Activated T-cell treated with anti-CD3 and anti-CD28 coated beads, Interleukin-2, amount 50 U/mL, for 48 hours (primary cell): ENCODE data around the gene ATP13A3.

Source experiments
- DNase-seq, 2 experiments: peaks; one replicate each; pipeline ENCODE4 v3.0.0-alpha.2; 2020

Gene ATP13A3

GRCh38 chr3:194387926-194388418, 98.8 kb downstream of the ATP13A3 start:
- peak in 1 of 2 experiments; percentile 10 for DNase-seq

GRCh38 chr3:194387276-194387675, 99.5 kb downstream of the ATP13A3 start:
- DNase-seq = peak in 1 of 2 experiments; percentile 2

- DNase-seq = no peak
These were observed 100.2 kb downstream of the ATP13A3 start for GRCh38 chr3:194386648-194387047.

GRCh38 chr3:194386066-194386465, 100.7 kb downstream of the ATP13A3 start:
- DNase-seq = no peak

GRCh38 chr3:194384569-194385001, 102.2 kb downstream of the ATP13A3 start:
- no peak for DNase-seq

- no peak for DNase-seq
These were observed 102.6 kb downstream of the ATP13A3 start for GRCh38 chr3:194384156-194384555.

- no peak for DNase-seq
These were observed 103.4 kb downstream of the ATP13A3 start for GRCh38 chr3:194383276-194383940.

- no peak for DNase-seq
These were observed 103.9 kb downstream of the ATP13A3 start for GRCh38 chr3:194382892-194383223.

- DNase-seq = no peak
These were observed 104.5 kb downstream of the ATP13A3 start for GRCh38 chr3:194382196-194382891.

- no peak for DNase-seq
These were observed 105.3 kb downstream of the ATP13A3 start for GRCh38 chr3:194381460-194381875.

- DNase-seq = no peak
These were observed 106.5 kb downstream of the ATP13A3 start for GRCh38 chr3:194380326-194380725.

GRCh38 chr3:194379651-194380050, 107.2 kb downstream of the ATP13A3 start:
- no peak for DNase-seq

- no peak for DNase-seq
These were observed 107.6 kb downstream of the ATP13A3 start for GRCh38 chr3:194379231-194379630.

- DNase-seq = no peak
These were observed 109.1 kb downstream of the ATP13A3 start for GRCh38 chr3:194377708-194378107.

- no peak for DNase-seq
These were observed 110.6 kb downstream of the ATP13A3 start for GRCh38 chr3:194376241-194376560.

- no peak for DNase-seq
These were observed 111.1 kb downstream of the ATP13A3 start for GRCh38 chr3:194375473-194376240.

- DNase-seq = no peak
These were observed 111.9 kb downstream of the ATP13A3 start for GRCh38 chr3:194374935-194375334.

- DNase-seq = no peak
These were observed 112.9 kb downstream of the ATP13A3 start for GRCh38 chr3:194373899-194374298.

GRCh38 chr3:194373028-194373427, 113.8 kb downstream of the ATP13A3 start:
- DNase-seq = no peak

GRCh38 chr3:194370753-194371152, 116.0 kb downstream of the ATP13A3 start:
- no peak for DNase-seq

GRCh38 chr3:194369522-194370279, 117.1 kb downstream of the ATP13A3 start, which contains the start of gene LRRC15:
Gene LRRC15, minus strand, starts transcription at chr3:194369743. Its CDS starts 8,700 bp downstream, at chr3:194361043.
- no peak for DNase-seq

GRCh38 chr3:194368918-194369317, 117.9 kb downstream of the ATP13A3 start:
- no peak for DNase-seq
